Measurements from ENCODE around the gene TRAPPC11. TPM values are rescaled to one million over a fixed set of nuclear protein-coding genes. Genes with fewer than 3 reads are reported as not detected.

TRAPPC11 gene
- total and polyA plus RNA-seq, 2 of the 4 experiments (the other 2 are of a cell fraction) = 25.3 to 56.8 TPM

- CTCF ChIA-PET = no interaction called here
- 0 out of 2 replicates have a peak, but pooled peaks have one; percentile 11 for ATAC-seq (ENCODE audit: low read depth)
Measured at GRCh38 chr4:183637461-183637860, 21.6 kb upstream of the TRAPPC11 start.

More at GRCh38 chr4:183637461-183637860, 21.6 kb upstream of the TRAPPC11 start:
- Histone ChIP-seq H2BK15ac (ENCODE audit: low read depth, low read length) (no peak overlapping the region), H3K79me1 (ENCODE audit: low read depth in 1 of 2, low read length in 2 of 2) (no peaks in the 10 kb centered on the region), H2BK20ac (ENCODE audit: low read depth, low read length) (no peak overlapping the region), H3K4me2 (ENCODE audit: low read depth, low read length) (peak overlapping the region; percentile 34; the same call in 1 of the 2 replicates), H2BK120ac (ENCODE audit: low read depth, low read length) (no peak overlapping the region), H3K27me3 (ENCODE audit: control insufficient read depth, insufficient read depth, low read length) (no peaks in the 10 kb centered on the region), H4K91ac (ENCODE audit: insufficient read depth, low read depth, low read length) (no peak overlapping the region), H3K14ac (replicated peaks; ENCODE audit: low read depth, low read length) (no peak overlapping the region), H2AK5ac (ENCODE audit: low read depth, low read length) (no peak overlapping the region), H3K27ac (ENCODE audit: insufficient read depth, low read length) (no peak overlapping the region), H2BK5ac (ENCODE audit: low read depth, low read length, poor library complexity, severe bottlenecking) (peak overlapping the region; percentile 59), H3K4ac (ENCODE audit: low read depth, low read length) (no peak overlapping the region), H2AK9ac (replicated peaks; ENCODE audit: low read depth, low read length, poor library complexity) (no peak overlapping the region), H3K9ac (ENCODE audit: low read depth, low read length) (no peak overlapping the region), H3K36me3 (ENCODE audit: control insufficient read depth, insufficient read depth, low read length) (peaks cover 2% of the 10 kb centered on the region; the same call in 1 of the 2 replicates), H3K18ac (ENCODE audit: low read depth, low read length) (no peak overlapping the region), H4K20me1 (ENCODE audit: insufficient read depth, low read length) (no peaks in the 10 kb centered on the region), H4K5ac (ENCODE audit: low read depth, low read length) (no peak overlapping the region), H3K4me1 (ENCODE audit: control insufficient read depth, insufficient read depth, low read length) (peaks cover 20% of the 10 kb centered on the region), H3K56ac (ENCODE audit: extremely low read depth, insufficient read depth, low read length) (no peak overlapping the region), H3K4me3 (ENCODE audit: insufficient read depth, low read depth, low read length) (no peak overlapping the region), H4K8ac (ENCODE audit: low read depth in 2 of 2, low read length in 2 of 2) (peak overlapping the region in 1 of 2 experiments; percentile 70; a peak in 1 of 4 replicates), H3K9me1 (ENCODE audit: insufficient read depth, low read length) (no peaks in the 10 kb centered on the region; the same call in none of the 2 replicates), H2AFZ (replicated peaks; ENCODE audit: low read length, poor library complexity) (no peak overlapping the region), H3K9me3 (ENCODE audit: control insufficient read depth, insufficient read depth, low read length) (no peaks in the 10 kb centered on the region), H3K23ac (ENCODE audit: low read depth, low read length) (no peak overlapping the region)
- in situ Hi-C loops (cut with MboI; ENCODE audit: low sequenced_read_pairs) (no loop called here), intact Hi-C loops (cut with micrococcal nuclease) (loop anchor here (5.0 kb wide), 1 partner anchor 130 kb away; the partner anchor contains the start of gene ING2), dilution Hi-C loops (cut with HindIII; ENCODE audit: low sequenced_read_pairs, unreplicated experiment) (no loop called here)
- no TSS peak for BruUV-seq (replicated peaks)
- 27% methylated on average over 2 of the region's 3 CpGs; no CpG with 5 or more reads in 1 of the 2 experiments for WGBS, 2 experiments (ENCODE audit: extremely low coverage in 2 of 2, insufficient read length in 1 of 2)
- TF ChIP-seq BHLHE40 (IDR thresholded peaks at IDR 0.05; ENCODE audit: low read depth, low read length) (peak; percentile 38; the same call in 1 of the 2 replicates), ELK1 (IDR thresholded peaks at IDR 0.05; ENCODE audit: borderline replicate concordance, low read depth, low read length) (no peak), FOS (IDR thresholded peaks at IDR 0.05; ENCODE audit: low read depth, low read length) (peak; percentile 79)
- DNase-seq = peak; percentile 53
- POLR2A ChIA-PET (ENCODE audit: unreplicated experiment) = no interaction called here
